Stomach (tissue), 9 donors: ENCODE results near the gene PLOD2. TPM values are rescaled to one million over a fixed set of nuclear protein-coding genes. Genes with fewer than 3 reads are reported as not detected.

Experiments
- DNase-seq, 2 donors: peaks; one replicate each; pipeline versions ENCODE4 v3.0.0 to v3.0.0-alpha.2; 2013 to 2019
- H3K27ac ChIP-seq, 5 donors: fragments of 200-600 bp in 4 of 5; sonication (generic) in 4 of 5; one replicate each; pipeline ENCODE4 v1.5.1; 2013 to 2019; ENCODE audit warnings: mild to moderate bottlenecking in 1 of 5, moderate library complexity in 1 of 5
- H3K27me3 ChIP-seq, 3 donors: fragments of 200-600 bp; sonication (generic); one replicate each; pipeline ENCODE4 v1.5.1; 2017 to 2019; ENCODE audit warnings: mixed run types in 1 of 3
- H3K36me3 ChIP-seq, 4 donors: fragments of 200-600 bp; sonication (generic); 1 replicate in 3 of 4; 2 replicates in 1 of 4; pipeline ENCODE4 v1.5.1; 2016 to 2019
- H3K4me1 ChIP-seq, 4 donors: fragments of 200-600 bp; sonication (generic); one replicate each; pipeline ENCODE4 v1.5.1; 2016 to 2019
- H3K4me3 ChIP-seq, 4 donors: fragments of 200-600 bp; sonication (generic) in 3 of 4; one replicate each; pipeline ENCODE4 v1.5.1; 2016 to 2019; ENCODE audit warnings: mild to moderate bottlenecking in 1 of 4
- H3K9me3 ChIP-seq, 4 donors: fragments of 200-600 bp; sonication (generic); one replicate each; pipeline ENCODE4 v1.5.1; 2016 to 2019
- EP300 ChIP-seq: sonication (generic); formaldehyde crosslinking; IDR thresholded peaks from one replicate; pipeline ENCODE4 v1.6.1; 2017; ENCODE audit warnings: antibody characterized with exemption
- POLR2A ChIP-seq, 4 donors: fragments of 450-650 bp; IDR thresholded peaks; one replicate each; pipeline ENCODE4 v1.6.1; 2016; ENCODE audit warnings: antibody characterized with exemption in 4 of 4, control low read depth in 2 of 4, mild to moderate bottlenecking in 1 of 4, moderate library complexity in 1 of 4
- POLR2AphosphoS5 ChIP-seq, 3 donors: sonication (generic); formaldehyde crosslinking; IDR thresholded peaks; one replicate each; pipeline ENCODE4 v1.6.1; 2016; ENCODE audit warnings: antibody characterized with exemption in 3 of 3
- WGBS, 5 donors: extraction: QIAGEN DNeasy Blood & Tissue Kit in 3 of 5; methylation state at CpG; one replicate each; pipeline versions ENCODE4 v1.1.5 to v1.1.7; 2013 to 2018; 5-methylcytosine and 5-hydroxymethylcytosine counted together
- intact Hi-C: fragments of 100-400 bp; cut with DNase I; formaldehyde crosslinking; loops from one replicate; pipeline ENCODE4 v1.15.1; 2023; ENCODE audit warnings: low total_unique reads
- polyA plus RNA-seq, 3 donors: library from polyadenylated mRNA; stranded (reverse); fragments of 200-250 nt; gene quantifications; one replicate each; pipeline ENCODE4 v1.2.3, GENCODE V29; 2013
- total RNA-seq, 5 donors: library from RNA; depleted of rRNA; stranded (reverse); fragments of >200 nt; gene quantifications; one replicate each; pipeline versions ENCODE4 v1.1.0 to v1.2.3, GENCODE V29; 2014 to 2016
- TF ChIP-seq, protein P1 (sequence below), 7 experiments: fragments of 450-650 bp in 4 of 7; fragments of 200-600 bp in 3 of 7; sonication (generic) in 3 of 7; IDR thresholded peaks; one replicate each; pipeline ENCODE4 v1.5.1; 2016 to 2019; ENCODE audit warnings: antibody characterized with exemption in 7 of 7, control low read depth in 2 of 7, mild to moderate bottlenecking in 1 of 7
- donor health status: healthy with polysubstance abuse.
- donor health status: Bipolar disorder and iron deficiency.
- donor health status: healthy.

The PLOD2 gene
- total and polyA plus RNA-seq, 8 donors, result 18.1 to 99.5 (median 43.0) TPM

DNA sequence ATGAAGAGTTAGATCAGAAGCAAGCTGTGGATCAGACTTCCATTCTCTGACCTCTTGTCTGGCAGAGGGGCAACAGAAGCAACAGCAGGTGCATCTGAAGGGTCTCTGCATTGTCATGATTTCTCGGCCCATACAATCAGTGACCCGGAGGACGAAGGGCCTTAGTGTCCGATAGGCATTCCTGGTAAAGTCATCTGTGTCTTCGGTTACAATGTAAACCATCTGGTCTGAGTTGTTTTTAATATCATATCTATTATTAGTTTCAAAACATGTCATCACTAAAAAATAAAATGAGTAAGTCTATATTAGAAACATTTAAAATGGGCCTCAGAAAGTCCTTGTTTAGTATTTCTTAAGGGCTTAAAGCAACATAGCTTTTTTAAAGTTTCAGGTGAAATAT lies 38.8 kb upstream of the PLOD2 start:
- 89 to 97% (median 93%) methylated on average over 5 of the region's 5 CpGs for WGBS, 5 donors
- intact Hi-C loops, result no loop called here
- no peak overlapping the region for H3K4me3 ChIP-seq
- H3K4me1 ChIP-seq, result peaks cover 0 to 19% (median 8%) of the 10 kb centered on the region in 4 donors
- no peaks in the 10 kb centered on the region for H3K9me3 ChIP-seq
- peaks cover 0 to 13% (median 3%) of the 10 kb centered on the region in 4 donors for H3K36me3 ChIP-seq
- H3K27ac ChIP-seq, result no peak overlapping the region
- no peaks in the 10 kb centered on the region for H3K27me3 ChIP-seq
- DNase-seq, result no peak
- TF ChIP-seq, protein P1, sequence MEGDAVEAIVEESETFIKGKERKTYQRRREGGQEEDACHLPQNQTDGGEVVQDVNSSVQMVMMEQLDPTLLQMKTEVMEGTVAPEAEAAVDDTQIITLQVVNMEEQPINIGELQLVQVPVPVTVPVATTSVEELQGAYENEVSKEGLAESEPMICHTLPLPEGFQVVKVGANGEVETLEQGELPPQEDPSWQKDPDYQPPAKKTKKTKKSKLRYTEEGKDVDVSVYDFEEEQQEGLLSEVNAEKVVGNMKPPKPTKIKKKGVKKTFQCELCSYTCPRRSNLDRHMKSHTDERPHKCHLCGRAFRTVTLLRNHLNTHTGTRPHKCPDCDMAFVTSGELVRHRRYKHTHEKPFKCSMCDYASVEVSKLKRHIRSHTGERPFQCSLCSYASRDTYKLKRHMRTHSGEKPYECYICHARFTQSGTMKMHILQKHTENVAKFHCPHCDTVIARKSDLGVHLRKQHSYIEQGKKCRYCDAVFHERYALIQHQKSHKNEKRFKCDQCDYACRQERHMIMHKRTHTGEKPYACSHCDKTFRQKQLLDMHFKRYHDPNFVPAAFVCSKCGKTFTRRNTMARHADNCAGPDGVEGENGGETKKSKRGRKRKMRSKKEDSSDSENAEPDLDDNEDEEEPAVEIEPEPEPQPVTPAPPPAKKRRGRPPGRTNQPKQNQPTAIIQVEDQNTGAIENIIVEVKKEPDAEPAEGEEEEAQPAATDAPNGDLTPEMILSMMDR (IDR thresholded peaks at IDR 0.05), result no peak
- TF ChIP-seq POLR2AphosphoS5 (IDR thresholded peaks at IDR 0.05), result no peak
- TF ChIP-seq POLR2A (IDR thresholded peaks at IDR 0.05), result no peak
- TF ChIP-seq EP300, result no peak

DNA sequence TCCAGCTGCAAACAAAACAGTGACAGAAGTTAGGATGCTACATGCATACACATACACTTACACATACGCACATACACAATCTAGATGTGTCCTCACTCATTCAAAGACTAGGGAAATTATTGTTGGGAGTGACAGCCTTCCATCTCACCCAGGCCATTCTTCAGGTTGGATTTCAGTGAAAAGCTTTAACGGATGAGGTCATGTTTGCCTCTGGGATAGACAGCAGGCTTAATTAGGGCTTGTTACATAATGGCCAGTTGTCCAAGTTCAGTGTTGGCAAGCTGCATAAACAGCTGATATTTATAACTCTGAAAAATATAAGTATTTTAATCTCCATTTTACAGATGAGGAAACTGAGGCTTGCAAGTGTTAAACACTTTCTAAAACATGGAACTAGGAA lies 35.8 kb upstream of the PLOD2 start:
- peaks cover 0 to 21% (median 8%) of the 10 kb centered on the region in 4 donors for H3K4me1 ChIP-seq
- no peak for DNase-seq
- no peaks in the 10 kb centered on the region for H3K9me3 ChIP-seq
- no peaks in the 10 kb centered on the region for H3K27me3 ChIP-seq
- peaks cover 0 to 21% (median 11%) of the 10 kb centered on the region in 4 donors for H3K36me3 ChIP-seq
- TF ChIP-seq POLR2AphosphoS5 (IDR thresholded peaks at IDR 0.05) (no peak), EP300 (no peak), POLR2A (IDR thresholded peaks at IDR 0.05) (no peak)
- TF ChIP-seq, protein P1 (IDR thresholded peaks at IDR 0.05), result no peak
- H3K27ac ChIP-seq, result no peak overlapping the region
- 82 to 97% (median 93%) methylated on average over 2 of the region's 2 CpGs for WGBS, 5 donors
- no peak overlapping the region for H3K4me3 ChIP-seq
- intact Hi-C loops, result no loop called here

DNA sequence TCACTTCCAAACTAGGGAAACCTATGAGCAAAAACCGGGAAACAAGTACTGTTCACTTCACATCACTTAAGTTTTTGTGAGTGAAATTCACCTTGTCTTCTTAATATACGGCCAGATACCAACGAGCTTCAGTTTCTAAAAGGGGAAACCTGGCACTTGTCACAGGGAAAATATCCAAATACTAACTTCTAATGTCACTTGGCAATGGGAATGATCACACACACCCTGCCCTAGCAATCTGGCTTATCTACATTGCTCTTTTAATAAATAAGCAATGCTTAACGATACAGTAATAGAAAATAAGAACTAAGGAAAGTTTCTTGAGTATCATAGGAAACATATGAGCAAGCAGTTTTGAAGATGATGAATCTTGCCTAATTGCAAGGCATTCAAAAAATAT lies 34.6 kb upstream of the PLOD2 start:
- H3K27me3 ChIP-seq, result no peaks in the 10 kb centered on the region
- peaks cover 0 to 21% (median 11%) of the 10 kb centered on the region in 4 donors for H3K36me3 ChIP-seq
- TF ChIP-seq POLR2A (IDR thresholded peaks at IDR 0.05), result no peak
- TF ChIP-seq EP300, result no peak
- no peak for TF ChIP-seq POLR2AphosphoS5 (IDR thresholded peaks at IDR 0.05)
- TF ChIP-seq, protein P1 (IDR thresholded peaks at IDR 0.05), result no peak
- H3K4me1 ChIP-seq, result peaks cover 0 to 21% (median 8%) of the 10 kb centered on the region in 4 donors
- intact Hi-C loops, result no loop called here
- H3K27ac ChIP-seq, result peak overlapping the region in 2 of 5 donors; percentile 11 to 20
- no peak overlapping the region for H3K4me3 ChIP-seq
- H3K9me3 ChIP-seq, result no peaks in the 10 kb centered on the region
- no peak for DNase-seq
- 20 to 35% (median 25%) methylated on average over 4 of the region's 4 CpGs for WGBS, 5 donors

DNA sequence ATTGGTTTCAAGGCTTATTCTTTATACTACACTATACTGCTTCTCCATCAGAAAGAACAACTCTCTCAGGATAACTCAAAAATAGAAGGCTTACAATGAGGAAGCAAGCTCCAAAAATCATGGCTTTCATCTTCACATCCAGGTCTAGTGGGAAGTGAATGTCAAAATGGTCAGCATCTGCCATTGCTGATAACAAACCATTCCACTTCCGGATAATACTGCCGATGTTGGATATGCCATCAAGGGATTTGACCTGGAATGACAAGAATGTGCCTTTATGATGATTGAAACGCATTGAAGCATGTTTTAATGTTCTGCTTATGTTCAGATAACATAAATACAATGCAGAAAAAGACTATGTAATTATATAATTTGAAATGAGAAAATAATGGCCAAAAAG lies 34.0 kb upstream of the PLOD2 start:
- DNase-seq, result peak in 1 of 2 donors; percentile 17
- H3K27ac ChIP-seq, result peak overlapping the region in 1 of 5 donors; percentile 20
- no peak overlapping the region for H3K4me3 ChIP-seq
- peaks cover 0 to 21% (median 8%) of the 10 kb centered on the region in 4 donors for H3K4me1 ChIP-seq
- WGBS, 5 donors, result 53 to 79% (median 75%) methylated on average over 3 of the region's 3 CpGs
- peaks cover 0 to 21% (median 11%) of the 10 kb centered on the region in 4 donors for H3K36me3 ChIP-seq
- intact Hi-C loops, result no loop called here
- no peaks in the 10 kb centered on the region for H3K9me3 ChIP-seq
- no peaks in the 10 kb centered on the region for H3K27me3 ChIP-seq
- no peak for TF ChIP-seq POLR2AphosphoS5 (IDR thresholded peaks at IDR 0.05)
- no peak for TF ChIP-seq EP300
- TF ChIP-seq, protein P1 (IDR thresholded peaks at IDR 0.05), result no peak
- no peak for TF ChIP-seq POLR2A (IDR thresholded peaks at IDR 0.05)
